CD14-positive monocyte (primary cell): ENCODE data around the gene SSU72. TPM values are rescaled to one million over a fixed set of nuclear protein-coding genes. Genes with fewer than 3 reads are reported as not detected.

Experiments
- DNase-seq, 3 donors: peaks; one replicate each; pipeline ENCODE4 v3.0.0-alpha.2; 2011 to 2022
- H2AFZ ChIP-seq: 2 replicates; pipeline ENCODE4 v1.6.0; 2012; ENCODE audit warnings: mild to moderate bottlenecking, low read depth, low read length, inconsistent platforms; ENCODE audit not compliant: insufficient read depth, poor library complexity, severe bottlenecking
- H3K27ac ChIP-seq, 2 donors: 1 replicate in 1 of 2; 2 replicates in 1 of 2; pipeline ENCODE4 v1.5.1; 2012 to 2013; ENCODE audit warnings: low read length in 2 of 2, control low read depth in 1 of 2, inconsistent platforms in 1 of 2, low read depth in 1 of 2, mild to moderate bottlenecking in 1 of 2
- H3K27me3 ChIP-seq, 2 donors: one replicate each; pipeline versions ENCODE4 v1.6.0 to v1.6.1; 2011 to 2013; ENCODE audit warnings: low read length in 2 of 2; ENCODE audit not compliant: control insufficient read depth in 2 of 2, insufficient read depth in 2 of 2
- H3K36me3 ChIP-seq, 2 donors: replicated peaks in 1 of 2; 1 replicate in 1 of 2; 2 replicates in 1 of 2; pipeline versions ENCODE4 v1.5.1 to v1.6.1; 2012 to 2013; ENCODE audit warnings: low read length in 2 of 2, control low read depth in 1 of 2, inconsistent platforms in 1 of 2, mild to moderate bottlenecking in 1 of 2; ENCODE audit not compliant: insufficient read depth in 2 of 2, control insufficient read depth in 1 of 2
- H3K4me1 ChIP-seq, 2 donors: 1 replicate in 1 of 2; 2 replicates in 1 of 2; pipeline versions ENCODE4 v1.5.1 to v1.6.1; 2012 to 2013; ENCODE audit warnings: low read length in 2 of 2, control low read depth in 1 of 2, inconsistent platforms in 1 of 2, mild to moderate bottlenecking in 1 of 2, moderate library complexity in 1 of 2; ENCODE audit not compliant: insufficient read depth in 2 of 2, control insufficient read depth in 1 of 2
- H3K4me2 ChIP-seq: replicated peaks from 2 replicates; pipeline ENCODE3; 2012; ENCODE audit warnings: low read length, moderate library complexity, mild to moderate bottlenecking; ENCODE audit not compliant: poor library complexity, severe bottlenecking; ENCODE audit errors: extremely low read depth
- H3K4me3 ChIP-seq, 3 experiments: fragments of 200-600 bp in 1 of 3; sonication (generic) in 1 of 3; replicated peaks in 1 of 3; 1 replicate in 2 of 3; 2 replicates in 1 of 3; pipeline ENCODE4 v1.5.1; 2011 to 2013; ENCODE audit warnings: low read length in 3 of 3, mild to moderate bottlenecking in 3 of 3, control low read depth in 2 of 3, low read depth in 2 of 3, inconsistent platforms in 1 of 3, moderate library complexity in 1 of 3
- H3K79me2 ChIP-seq: 2 replicates; pipeline ENCODE4 v1.6.0; 2012; ENCODE audit warnings: mild to moderate bottlenecking, control low read depth, inconsistent platforms, low read length, moderate library complexity; ENCODE audit not compliant: insufficient read depth
- H3K9ac ChIP-seq: 2 replicates; pipeline ENCODE4 v1.6.0; 2017; ENCODE audit warnings: low read length, mild to moderate bottlenecking; ENCODE audit not compliant: insufficient read depth, poor library complexity, severe bottlenecking
- H3K9me3 ChIP-seq, 2 donors: replicated peaks in 1 of 2; 1 replicate in 1 of 2; 2 replicates in 1 of 2; pipeline versions ENCODE4 v1.5.1 to v1.6.1; 2012 to 2013; ENCODE audit warnings: low read length in 2 of 2, control low read depth in 1 of 2; ENCODE audit not compliant: control insufficient read depth in 1 of 2, insufficient read depth in 1 of 2
- H4K20me1 ChIP-seq: 2 replicates; pipeline ENCODE4 v1.6.0; 2012; ENCODE audit warnings: mild to moderate bottlenecking, low read length, control low read depth, moderate library complexity; ENCODE audit not compliant: insufficient read depth
- H3K27ac Mint-ChIP-seq, 7 donors: one replicate each; pipeline ENCODE4 v1.8.0; 2020; ENCODE audit warnings: mild to moderate bottlenecking in 7 of 7, mixed read lengths in 7 of 7, moderate library complexity in 6 of 7, inconsistent platforms in 2 of 7
- H3K27me3 Mint-ChIP-seq, 3 donors: one replicate each; pipeline ENCODE4 v1.8.0; 2021 to 2022; ENCODE audit warnings: low read depth in 3 of 3, mild to moderate bottlenecking in 3 of 3, mixed read lengths in 3 of 3, moderate library complexity in 3 of 3, inconsistent platforms in 1 of 3
- H3K36me3 Mint-ChIP-seq, 2 donors: one replicate each; pipeline ENCODE4 v1.8.0; 2020; ENCODE audit warnings: mixed read lengths in 2 of 2, inconsistent platforms in 1 of 2, mild to moderate bottlenecking in 1 of 2
- H3K4me1 Mint-ChIP-seq: one replicate; pipeline ENCODE4 v1.8.0; 2020; ENCODE audit warnings: mild to moderate bottlenecking, mixed read lengths
- H3K4me3 Mint-ChIP-seq, 2 donors: one replicate each; pipeline ENCODE4 v1.8.0; 2020; ENCODE audit warnings: mild to moderate bottlenecking in 2 of 2, mixed read lengths in 2 of 2, moderate library complexity in 1 of 2
- H3K9me3 Mint-ChIP-seq, 7 donors: one replicate each; pipeline ENCODE4 v1.8.0; 2020 to 2022; ENCODE audit warnings: mixed read lengths in 7 of 7, mild to moderate bottlenecking in 6 of 7, moderate library complexity in 6 of 7, inconsistent platforms in 2 of 7
- WGBS: methylation state at CpG from one replicate; pipeline ENCODE4 v1.1.5; 2013; ENCODE audit warnings: missing lambda C conversion rate; ENCODE audit not compliant: insufficient coverage; 5-methylcytosine and 5-hydroxymethylcytosine counted together
- intact Hi-C, 2 donors: fragments of 100-400 bp; cut with micrococcal nuclease; formaldehyde crosslinking; loops; one replicate each; pipeline versions ENCODE4 v1.15.0 to v1.15.1; 2023
- polyA plus RNA-seq, 3 donors: library from polyadenylated mRNA; depleted of rRNA in 1 of 3; unstranded in 2 of 3; stranded (reverse) in 1 of 3; fragments of 300-500 nt in 2 of 3; fragments of >200 nt in 1 of 3; fragmentation: Illumina TruSeq in 2 of 3; gene quantifications; 1 replicate in 2 of 3; 2 replicates in 1 of 3; pipeline ENCODE4 v1.2.3, GENCODE V29; 2012 to 2021
- TF ChIP-seq, protein P1 (sequence below): fragments of 200-600 bp; IDR thresholded peaks from one replicate; pipeline ENCODE4 v1.8.0; 2022; ENCODE audit warnings: antibody characterized with exemption, mild to moderate bottlenecking

SSU72 gene
- polyA plus RNA-seq, 3 donors, result 88.1 to 168 (median 138) TPM

DNA sequence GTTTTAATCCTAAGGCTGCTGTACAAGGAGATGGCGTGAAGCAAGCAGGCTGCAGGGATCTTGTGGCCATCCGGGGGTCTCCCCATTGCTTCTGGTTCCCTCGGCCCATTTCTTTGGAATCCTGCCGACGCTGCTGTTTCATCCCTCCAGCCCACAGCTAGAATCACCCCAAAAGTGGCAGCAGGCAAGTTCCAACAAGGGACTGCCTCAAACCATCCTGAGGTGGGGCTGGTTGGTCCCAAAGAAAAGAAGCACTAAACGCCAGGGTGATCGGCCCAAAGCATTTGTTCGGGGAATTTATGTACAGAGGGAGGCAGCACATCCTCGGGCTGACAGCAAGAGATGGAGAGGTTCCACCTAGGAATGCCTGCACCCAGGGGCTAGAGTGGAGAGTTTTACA, 36.1 kb upstream of the SSU72 start:
- WGBS, result 96% methylated on average over 9 of the region's 9 CpGs
- Histone ChIP-seq H3K27me3 (no peaks in the 10 kb centered on the region), H3K4me1 (peaks cover 31 to 38% of the 10 kb centered on the region in 2 donors), H3K4me3 (no peak overlapping the region), H3K4me2 (no peak overlapping the region), H3K27ac (no peak overlapping the region), H3K36me3 (no peaks in the 10 kb centered on the region), H2AFZ (no peak overlapping the region), H3K9me3 (no peaks in the 10 kb centered on the region), H3K79me2 (peaks cover 10% of the 10 kb centered on the region), H4K20me1 (no peaks in the 10 kb centered on the region), H3K9ac (no peak overlapping the region)
- no peak overlapping the region for H3K4me3 Mint-ChIP-seq
- no peaks in the 10 kb centered on the region for H3K9me3 Mint-ChIP-seq
- no peak overlapping the region for H3K27ac Mint-ChIP-seq
- intact Hi-C loops, result no loop called here
- H3K27me3 Mint-ChIP-seq, result peaks cover 0 to 5% (median 1%) of the 10 kb centered on the region in 3 donors
- peaks cover 33% of the 10 kb centered on the region for H3K4me1 Mint-ChIP-seq
- no peak for DNase-seq
- peaks cover 2 to 3% of the 10 kb centered on the region in 2 donors for H3K36me3 Mint-ChIP-seq
- TF ChIP-seq, protein P1, sequence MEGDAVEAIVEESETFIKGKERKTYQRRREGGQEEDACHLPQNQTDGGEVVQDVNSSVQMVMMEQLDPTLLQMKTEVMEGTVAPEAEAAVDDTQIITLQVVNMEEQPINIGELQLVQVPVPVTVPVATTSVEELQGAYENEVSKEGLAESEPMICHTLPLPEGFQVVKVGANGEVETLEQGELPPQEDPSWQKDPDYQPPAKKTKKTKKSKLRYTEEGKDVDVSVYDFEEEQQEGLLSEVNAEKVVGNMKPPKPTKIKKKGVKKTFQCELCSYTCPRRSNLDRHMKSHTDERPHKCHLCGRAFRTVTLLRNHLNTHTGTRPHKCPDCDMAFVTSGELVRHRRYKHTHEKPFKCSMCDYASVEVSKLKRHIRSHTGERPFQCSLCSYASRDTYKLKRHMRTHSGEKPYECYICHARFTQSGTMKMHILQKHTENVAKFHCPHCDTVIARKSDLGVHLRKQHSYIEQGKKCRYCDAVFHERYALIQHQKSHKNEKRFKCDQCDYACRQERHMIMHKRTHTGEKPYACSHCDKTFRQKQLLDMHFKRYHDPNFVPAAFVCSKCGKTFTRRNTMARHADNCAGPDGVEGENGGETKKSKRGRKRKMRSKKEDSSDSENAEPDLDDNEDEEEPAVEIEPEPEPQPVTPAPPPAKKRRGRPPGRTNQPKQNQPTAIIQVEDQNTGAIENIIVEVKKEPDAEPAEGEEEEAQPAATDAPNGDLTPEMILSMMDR, result no peak

DNA sequence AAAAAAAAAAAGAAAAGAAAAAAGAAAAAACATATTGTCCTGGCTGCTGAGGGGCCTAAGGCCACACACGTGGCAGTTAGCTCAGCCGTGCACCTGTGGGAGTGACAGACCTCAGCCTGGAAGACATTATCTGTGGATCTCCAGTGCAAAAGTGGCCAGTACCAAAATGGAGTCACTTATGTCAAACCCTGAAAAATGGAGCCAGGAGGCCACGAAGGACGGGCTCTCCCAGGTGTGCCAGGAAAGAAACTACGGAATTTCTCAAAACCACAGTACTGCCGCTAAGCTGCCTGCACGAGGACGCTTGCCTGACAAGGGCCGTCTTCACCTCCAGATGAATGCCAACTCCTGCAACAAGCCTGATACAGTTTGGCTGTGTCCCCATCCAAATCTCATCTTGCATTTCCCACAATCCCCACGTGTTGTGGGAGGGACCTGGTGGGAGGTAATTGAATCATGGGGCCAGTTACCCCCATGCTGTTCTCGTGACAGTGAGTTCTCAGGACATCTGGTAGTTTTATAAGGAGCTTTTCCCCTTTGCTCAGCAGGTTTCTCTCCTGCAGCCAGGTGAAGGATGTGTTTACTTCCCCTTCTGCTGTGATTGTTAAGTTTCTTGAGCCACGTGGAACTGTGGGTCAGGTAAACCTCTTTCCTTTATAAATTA, 35.3 kb upstream of the SSU72 start:
- WGBS, result 86% methylated on average over 10 of the region's 12 CpGs
- H3K4me3 Mint-ChIP-seq, result no peak overlapping the region
- H3K9me3 Mint-ChIP-seq, result peaks cover 0 to under 1% (median 0%) of the 10 kb centered on the region in 7 donors

More for the DNA sequence above, 35.3 kb upstream of the SSU72 start:
- no peak overlapping the region for H2AFZ ChIP-seq
- H3K4me2 ChIP-seq, result no peak overlapping the region
- H3K36me3 Mint-ChIP-seq, result peaks cover 2 to 3% of the 10 kb centered on the region in 2 donors
- H3K4me1 Mint-ChIP-seq, result peaks cover 33% of the 10 kb centered on the region
- intact Hi-C loops, result no loop called here
- no peak overlapping the region for H3K27ac ChIP-seq
- no peak overlapping the region for H3K9ac ChIP-seq
- H3K27me3 ChIP-seq, result no peaks in the 10 kb centered on the region
- TF ChIP-seq, protein P1, result no peak
- H3K27ac Mint-ChIP-seq, result peak overlapping the region in 1 of 7 donors; percentile 75
- DNase-seq, result no peak
- H3K4me3 ChIP-seq, result no peak overlapping the region
- H3K9me3 ChIP-seq, result no peaks in the 10 kb centered on the region
- H3K4me1 ChIP-seq, result peaks cover 30 to 37% of the 10 kb centered on the region in 2 donors
- no peaks in the 10 kb centered on the region for H4K20me1 ChIP-seq
- peaks cover 0 to 5% (median 1%) of the 10 kb centered on the region in 3 donors for H3K27me3 Mint-ChIP-seq
- H3K36me3 ChIP-seq, result no peaks in the 10 kb centered on the region
- peaks cover 10% of the 10 kb centered on the region for H3K79me2 ChIP-seq
